Ovary (tissue), 3 donors: ENCODE results near the gene NAGPA.

Source experiments
- POLR2A ChIP-seq: fragments of 450-650 bp; IDR thresholded peaks from one replicate; pipeline ENCODE4 v1.6.1; 2017; ENCODE audit warnings: antibody characterized with exemption, mild to moderate bottlenecking, moderate library complexity
- TF ChIP-seq, protein P1 (sequence below), 3 donors: fragments of 450-650 bp in 2 of 3; fragments of 200-600 bp in 1 of 3; IDR thresholded peaks; one replicate each; pipeline versions ENCODE4 v1.5.1 to v1.8.0; 2016 to 2022; ENCODE audit warnings: antibody characterized with exemption in 3 of 3, mild to moderate bottlenecking in 1 of 3
- donor health status: DM: no; HTN: no; CAD: no.

DNA sequence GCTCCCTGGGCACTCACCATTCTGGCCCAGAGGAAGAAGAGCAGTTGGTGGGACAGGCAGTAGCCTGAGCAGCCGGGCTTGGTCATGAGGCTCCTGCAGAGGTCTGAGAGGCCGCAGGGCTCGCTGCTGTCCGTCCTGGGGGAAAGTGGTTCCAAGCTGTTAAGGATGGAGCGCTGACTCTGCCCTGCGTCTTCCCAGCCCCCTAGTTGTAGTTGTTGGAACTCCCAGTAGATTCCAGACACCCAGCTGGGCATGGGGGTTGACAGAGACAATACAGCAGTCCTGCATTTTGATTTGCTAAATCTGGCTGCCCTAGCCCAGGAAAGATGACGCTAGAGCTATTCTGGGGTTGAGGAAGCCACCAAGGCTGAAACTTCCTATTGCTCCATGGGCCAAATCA is 24.7 kb upstream of the NAGPA start:
- TF ChIP-seq, protein P1, sequence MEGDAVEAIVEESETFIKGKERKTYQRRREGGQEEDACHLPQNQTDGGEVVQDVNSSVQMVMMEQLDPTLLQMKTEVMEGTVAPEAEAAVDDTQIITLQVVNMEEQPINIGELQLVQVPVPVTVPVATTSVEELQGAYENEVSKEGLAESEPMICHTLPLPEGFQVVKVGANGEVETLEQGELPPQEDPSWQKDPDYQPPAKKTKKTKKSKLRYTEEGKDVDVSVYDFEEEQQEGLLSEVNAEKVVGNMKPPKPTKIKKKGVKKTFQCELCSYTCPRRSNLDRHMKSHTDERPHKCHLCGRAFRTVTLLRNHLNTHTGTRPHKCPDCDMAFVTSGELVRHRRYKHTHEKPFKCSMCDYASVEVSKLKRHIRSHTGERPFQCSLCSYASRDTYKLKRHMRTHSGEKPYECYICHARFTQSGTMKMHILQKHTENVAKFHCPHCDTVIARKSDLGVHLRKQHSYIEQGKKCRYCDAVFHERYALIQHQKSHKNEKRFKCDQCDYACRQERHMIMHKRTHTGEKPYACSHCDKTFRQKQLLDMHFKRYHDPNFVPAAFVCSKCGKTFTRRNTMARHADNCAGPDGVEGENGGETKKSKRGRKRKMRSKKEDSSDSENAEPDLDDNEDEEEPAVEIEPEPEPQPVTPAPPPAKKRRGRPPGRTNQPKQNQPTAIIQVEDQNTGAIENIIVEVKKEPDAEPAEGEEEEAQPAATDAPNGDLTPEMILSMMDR (IDR thresholded peaks at IDR 0.05) = no peak
- no peak for TF ChIP-seq POLR2A
